GM21423 (cell line): ENCODE results near the gene TMEM51.

Experiments
- ATAC-seq: cut with Tn5 transposase; IDR thresholded peaks from one replicate; pipeline ENCODE4 v1.9.1; 2021; ENCODE audit warnings: mild to moderate bottlenecking, moderate library complexity; ENCODE audit not compliant: unreplicated experiment

TMEM51 gene

DNA sequence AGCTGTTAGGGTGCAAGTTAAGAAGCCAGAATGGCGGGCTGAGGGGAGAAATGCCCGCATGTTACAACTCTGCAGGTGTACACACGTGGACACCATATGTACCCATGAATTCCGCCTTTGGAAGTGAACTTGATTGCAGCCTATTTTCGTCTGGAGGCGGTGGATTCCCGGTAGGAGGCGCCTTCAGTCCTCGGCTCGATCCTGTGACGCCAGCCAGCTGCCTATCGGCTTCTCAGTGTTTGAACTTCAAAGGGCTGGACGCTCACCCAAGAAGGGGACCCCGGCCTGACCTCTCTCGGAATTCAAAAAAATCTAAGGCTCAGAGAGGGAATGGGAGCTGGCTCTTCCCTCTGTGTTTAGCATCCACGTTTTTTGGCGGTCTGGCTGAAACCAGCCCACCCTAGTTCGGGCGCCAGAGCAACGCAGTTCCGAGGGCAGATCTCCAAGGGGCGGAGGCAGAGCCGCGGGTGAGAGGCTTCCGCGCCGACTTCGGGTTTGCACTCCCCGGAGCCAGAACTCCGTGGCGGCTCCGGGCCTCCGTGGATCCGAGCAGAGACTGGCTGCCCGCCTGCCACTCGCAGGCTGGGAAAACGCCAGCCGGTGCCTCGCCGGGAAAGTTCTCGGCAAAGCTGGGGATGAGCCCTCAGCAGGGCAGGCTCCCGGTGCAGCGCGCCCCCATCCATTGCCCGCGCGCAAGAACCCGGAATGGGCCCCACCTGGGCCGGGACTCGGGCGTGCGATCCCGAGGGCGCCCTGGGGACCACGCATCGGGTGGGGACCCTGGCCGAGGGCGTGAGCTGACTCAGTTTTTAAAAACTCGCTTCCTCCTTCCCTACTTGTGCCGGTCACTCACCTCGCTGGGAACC is 996 bp upstream of the TMEM51 start:
- no peak for ATAC-seq

DNA sequence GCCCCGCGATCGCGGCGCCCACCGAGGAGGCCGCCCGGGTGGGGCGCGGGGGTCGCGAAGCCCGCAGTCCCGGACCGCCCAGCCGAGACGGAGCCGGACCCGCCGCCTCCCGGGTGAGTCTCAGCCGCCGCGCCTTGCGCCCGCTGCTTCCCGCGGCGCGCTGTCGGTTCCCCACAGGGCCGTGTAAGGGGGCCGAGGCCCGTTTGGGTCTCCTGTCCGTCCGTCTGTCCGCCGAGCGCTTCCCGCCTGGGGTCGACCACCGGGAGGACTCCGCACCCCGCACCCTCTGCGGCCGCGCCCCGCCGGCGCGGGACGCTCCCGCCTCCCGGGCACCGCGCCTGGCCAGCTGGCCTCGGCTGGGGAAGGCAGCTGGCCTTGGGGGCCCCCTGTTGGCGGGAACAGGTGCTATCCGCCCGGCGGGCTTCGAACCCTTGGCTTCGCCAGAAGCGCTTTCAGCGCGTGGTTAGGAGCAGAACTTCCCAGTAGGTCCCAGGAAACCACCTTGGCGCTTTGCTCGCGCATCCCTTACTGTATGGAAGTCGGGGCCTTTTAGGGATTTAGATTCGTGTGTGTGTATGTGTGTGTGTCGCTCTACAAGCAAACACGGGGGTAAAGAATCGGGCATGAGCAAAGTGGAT is 414 bp downstream of the TMEM51 start:
- no peak for ATAC-seq

DNA sequence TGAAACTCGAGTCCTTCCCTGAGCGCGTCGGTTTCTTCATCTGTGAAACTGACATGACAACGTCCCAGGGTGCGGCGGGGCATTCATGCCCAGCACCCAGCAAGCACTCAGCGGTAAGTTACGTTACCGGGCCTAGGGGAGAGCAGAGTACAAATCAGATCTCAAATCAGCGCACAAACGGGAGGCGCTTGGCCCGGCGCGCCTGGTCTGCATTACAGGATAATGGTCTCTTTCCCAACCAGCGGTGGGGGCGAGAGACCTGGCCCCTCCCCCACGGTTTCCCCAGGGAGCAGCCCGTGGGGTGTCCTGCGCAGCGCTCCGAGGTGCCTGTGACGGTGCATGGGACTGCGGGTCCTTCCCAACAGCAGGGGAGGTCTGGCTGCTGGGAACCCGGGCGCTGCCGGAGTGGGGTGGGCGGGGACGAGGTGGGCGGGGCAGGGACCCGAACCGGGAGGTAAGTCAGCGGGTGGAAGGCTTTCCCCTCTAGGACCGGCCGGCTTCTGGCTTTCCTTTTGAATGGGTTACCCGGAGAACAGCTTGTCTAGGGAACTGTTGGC is 1.0 kb downstream of the TMEM51 start:
- no peak for ATAC-seq

- no peak for ATAC-seq
These were observed 1.6 kb downstream of the TMEM51 start for GRCh38 chr1:15155191-15155590.

- ATAC-seq = no peak
These were observed 2.6 kb downstream of the TMEM51 start for GRCh38 chr1:15155888-15156741.

- no peak for ATAC-seq
These were observed 3.3 kb downstream of the TMEM51 start for GRCh38 chr1:15156807-15157380.

DNA sequence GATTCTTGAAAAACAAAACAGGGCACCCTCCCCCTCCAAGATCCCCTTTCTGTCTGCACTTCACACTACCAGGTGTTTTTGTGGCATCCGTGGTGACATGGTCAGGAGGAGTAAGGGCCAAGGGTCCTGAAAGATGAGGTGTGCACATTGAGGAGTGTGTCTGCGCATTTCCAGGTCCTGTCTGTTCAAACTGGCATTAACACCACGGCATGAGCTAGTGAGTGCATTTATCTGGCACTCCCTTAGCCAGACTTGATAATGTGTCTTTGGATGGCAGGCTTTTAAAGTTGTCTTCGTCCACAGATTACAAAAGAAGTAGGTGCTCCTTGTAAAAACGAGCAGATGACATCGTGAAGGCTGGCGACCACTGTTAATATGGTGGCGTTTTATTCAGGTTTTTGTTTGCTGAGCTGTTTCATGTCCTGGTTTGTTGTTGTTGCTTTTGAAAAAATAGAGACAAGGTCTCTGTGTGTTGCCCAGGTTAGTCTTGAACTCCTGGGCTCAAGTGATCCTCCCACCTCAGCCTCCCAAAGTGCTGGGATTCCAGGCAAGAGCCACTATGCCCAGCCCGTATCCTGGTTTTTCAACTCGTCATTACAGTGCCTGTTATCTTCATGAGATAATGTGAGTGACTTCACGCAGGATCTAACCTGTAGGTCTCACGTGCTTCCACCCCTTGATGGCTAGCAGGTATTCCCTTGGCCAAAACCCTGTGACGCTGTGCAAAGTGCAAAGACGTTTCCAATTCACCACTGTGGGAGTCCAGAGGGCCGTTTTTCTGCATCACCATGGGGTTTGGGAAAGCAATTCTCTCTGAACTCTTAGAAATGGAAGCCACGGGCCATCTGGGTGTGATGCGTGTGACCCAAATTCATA is 4.2 kb downstream of the TMEM51 start:
- no peak for ATAC-seq

DNA sequence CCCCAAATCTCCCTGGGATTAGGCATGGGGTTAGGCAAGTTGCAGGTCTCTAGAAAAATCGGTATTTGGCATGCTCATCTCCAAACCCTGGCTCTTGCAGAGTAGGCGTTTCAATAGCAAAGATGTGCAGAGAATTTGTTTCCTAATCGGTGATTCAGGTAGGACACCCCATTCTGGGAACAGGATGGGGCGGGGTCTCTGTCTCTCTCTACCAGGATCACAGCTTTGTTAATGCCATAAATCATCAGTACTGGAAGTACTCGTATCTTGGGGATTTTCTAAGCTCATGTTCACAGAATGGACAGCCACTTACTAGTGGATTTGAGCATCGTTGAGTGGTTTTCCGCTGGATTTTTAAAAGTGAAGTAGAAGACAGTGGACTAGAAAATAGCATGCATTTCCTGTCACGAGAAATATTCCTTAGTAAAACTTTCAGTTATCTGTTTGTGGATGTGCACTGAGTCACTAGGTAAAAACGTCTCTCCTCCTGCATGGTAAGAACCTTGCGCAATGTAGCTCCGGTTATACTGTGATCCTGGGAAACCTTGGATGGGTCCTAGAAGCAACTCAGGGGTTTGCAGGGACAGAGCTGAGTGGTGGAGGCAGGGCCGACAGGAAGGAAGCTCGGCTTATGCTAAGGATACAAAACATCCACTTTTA is 5.1 kb downstream of the TMEM51 start:
- no peak for ATAC-seq

GRCh38 chr1:15159166-15159555 is 5.6 kb downstream of the TMEM51 start:
- no peak for ATAC-seq

DNA sequence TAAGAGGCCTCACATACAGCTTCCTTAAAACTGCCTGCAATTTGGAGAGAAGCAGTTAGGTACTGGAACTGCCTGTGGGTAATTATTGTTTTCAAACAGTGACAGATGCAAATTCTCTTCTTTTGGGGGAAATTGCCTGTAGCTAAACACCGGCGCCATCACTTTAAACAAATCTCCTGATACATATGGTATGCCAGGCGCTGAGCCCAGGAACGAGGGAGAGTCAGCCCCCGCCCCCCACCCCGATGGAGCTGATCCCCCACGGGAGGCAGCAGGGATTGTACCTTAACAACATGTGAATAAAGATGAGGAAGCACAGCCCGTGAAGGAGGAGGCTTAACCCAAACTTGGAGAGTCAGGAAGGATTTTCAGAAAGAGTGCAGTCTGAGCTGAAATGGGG is 7.1 kb downstream of the TMEM51 start:
- no peak for ATAC-seq

GRCh38 chr1:15167386-15167785 is 13.8 kb downstream of the TMEM51 start:
- ATAC-seq = no peak

- no peak for ATAC-seq
These were observed 14.9 kb downstream of the TMEM51 start for GRCh38 chr1:15168479-15168878.

- ATAC-seq = no peak
These were observed 16.5 kb downstream of the TMEM51 start for GRCh38 chr1:15170071-15170470.

DNA sequence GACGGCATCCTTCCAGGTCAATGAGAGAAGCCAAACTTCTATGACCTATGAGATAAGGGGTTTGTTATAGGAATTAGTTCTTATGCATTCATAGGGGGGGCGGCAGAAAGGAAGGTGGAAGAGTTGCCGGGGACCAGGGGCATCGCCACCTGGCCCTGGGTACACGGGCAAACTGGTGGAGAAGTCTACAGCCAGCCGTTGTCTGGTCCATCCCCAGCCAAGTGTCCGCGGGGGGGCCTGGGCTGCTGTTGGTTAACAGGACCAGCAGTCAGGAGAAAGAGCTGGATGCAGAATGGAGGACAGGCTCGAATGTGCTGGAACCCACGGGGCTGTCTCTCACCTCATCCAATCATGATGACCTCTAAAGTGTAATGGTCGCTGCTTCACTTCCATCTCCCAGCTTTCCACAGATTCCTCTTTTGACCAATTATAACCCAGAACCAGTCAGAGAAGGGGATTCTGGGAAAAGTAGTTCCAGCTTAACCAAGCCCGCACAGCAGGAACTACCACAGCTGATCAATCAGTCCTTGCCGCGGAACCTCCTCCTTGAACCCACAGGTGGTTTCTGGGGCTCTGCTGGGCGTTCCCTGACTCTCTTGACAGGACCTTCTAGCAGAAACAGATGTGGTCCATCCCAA is 17.8 kb downstream of the TMEM51 start:
- ATAC-seq = no peak

- ATAC-seq = no peak
These were observed 19.1 kb downstream of the TMEM51 start for GRCh38 chr1:15172405-15173259.

- no peak for ATAC-seq
These were observed 20.5 kb downstream of the TMEM51 start for GRCh38 chr1:15173863-15174614.

GRCh38 chr1:15174615-15174983 is 21.1 kb downstream of the TMEM51 start:
- no peak for ATAC-seq
